Retinal pigment epithelial cell (primary cell): ENCODE results near the gene SLC35F3.
A peak's percentile ranks its signal among the peaks of the same experiment; 100 is the strongest.
"Not testable (repeated sequence)": the region's sequence is repeated elsewhere in the genome, so short reads cannot be mapped to it uniquely, and the experiment has no call there.

Experiments
- DNase-seq: peaks from one replicate; pipeline ENCODE4 v3.0.0-alpha.2; 2010; ENCODE audit warnings: low read depth
- H3K4me3 ChIP-seq: 2 replicates; pipeline ENCODE4 v1.5.1; 2011; ENCODE audit warnings: mild to moderate bottlenecking, low read length, control low read depth, moderate library complexity
- TF ChIP-seq, protein P1 (sequence below): conservative IDR thresholded peaks from 2 replicates; pipeline ENCODE4 v1.5.1; 2011; ENCODE audit warnings: low read depth, low read length, control low read depth, inconsistent platforms

Gene SLC35F3

DNA sequence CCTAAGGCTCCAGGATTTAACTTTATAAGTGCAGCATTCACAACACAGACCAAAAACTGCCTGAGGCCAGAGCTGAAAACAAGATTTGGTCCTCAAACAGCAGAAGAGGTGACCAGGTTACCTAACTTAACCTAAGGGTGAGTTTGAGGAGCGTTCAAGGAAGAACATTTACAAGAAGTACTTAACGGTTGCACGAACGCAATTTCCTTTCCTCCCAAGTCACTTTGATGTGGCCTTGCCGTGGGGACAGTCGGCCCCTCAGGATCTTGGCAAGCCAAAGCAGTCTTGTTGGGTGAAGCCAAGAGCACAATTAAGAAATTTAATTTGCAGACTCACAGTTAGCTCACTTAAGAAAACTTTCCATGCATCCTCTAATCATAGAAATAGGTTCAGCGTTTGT, 266.1 kb downstream of the SLC35F3 start:
- TF ChIP-seq, protein P1, sequence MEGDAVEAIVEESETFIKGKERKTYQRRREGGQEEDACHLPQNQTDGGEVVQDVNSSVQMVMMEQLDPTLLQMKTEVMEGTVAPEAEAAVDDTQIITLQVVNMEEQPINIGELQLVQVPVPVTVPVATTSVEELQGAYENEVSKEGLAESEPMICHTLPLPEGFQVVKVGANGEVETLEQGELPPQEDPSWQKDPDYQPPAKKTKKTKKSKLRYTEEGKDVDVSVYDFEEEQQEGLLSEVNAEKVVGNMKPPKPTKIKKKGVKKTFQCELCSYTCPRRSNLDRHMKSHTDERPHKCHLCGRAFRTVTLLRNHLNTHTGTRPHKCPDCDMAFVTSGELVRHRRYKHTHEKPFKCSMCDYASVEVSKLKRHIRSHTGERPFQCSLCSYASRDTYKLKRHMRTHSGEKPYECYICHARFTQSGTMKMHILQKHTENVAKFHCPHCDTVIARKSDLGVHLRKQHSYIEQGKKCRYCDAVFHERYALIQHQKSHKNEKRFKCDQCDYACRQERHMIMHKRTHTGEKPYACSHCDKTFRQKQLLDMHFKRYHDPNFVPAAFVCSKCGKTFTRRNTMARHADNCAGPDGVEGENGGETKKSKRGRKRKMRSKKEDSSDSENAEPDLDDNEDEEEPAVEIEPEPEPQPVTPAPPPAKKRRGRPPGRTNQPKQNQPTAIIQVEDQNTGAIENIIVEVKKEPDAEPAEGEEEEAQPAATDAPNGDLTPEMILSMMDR = no peak
- DNase-seq = no peak
- H3K4me3 ChIP-seq = no peak overlapping the region

DNA sequence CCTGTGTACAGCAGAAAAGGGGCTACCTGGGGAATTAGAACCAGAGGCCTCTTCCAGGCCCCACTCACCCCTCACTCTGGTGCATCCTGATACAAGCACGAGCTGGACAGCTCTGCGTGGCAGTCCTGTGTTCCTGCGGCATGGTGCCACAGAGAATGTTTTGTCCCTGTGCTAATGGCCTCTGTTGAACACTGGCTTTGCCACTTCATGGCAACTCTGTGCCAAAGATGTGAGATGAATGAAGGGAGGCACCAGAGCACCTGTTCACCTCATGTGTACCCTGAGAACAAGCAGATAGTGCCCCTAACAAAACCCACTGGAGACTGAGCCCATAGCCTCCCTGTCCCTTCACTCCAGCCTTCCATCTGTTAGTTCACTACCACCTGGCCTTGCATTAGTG, 269.5 kb downstream of the SLC35F3 start:
- H3K4me3 ChIP-seq = no peak overlapping the region
- no peak for DNase-seq
- TF ChIP-seq, protein P1 = no peak

DNA sequence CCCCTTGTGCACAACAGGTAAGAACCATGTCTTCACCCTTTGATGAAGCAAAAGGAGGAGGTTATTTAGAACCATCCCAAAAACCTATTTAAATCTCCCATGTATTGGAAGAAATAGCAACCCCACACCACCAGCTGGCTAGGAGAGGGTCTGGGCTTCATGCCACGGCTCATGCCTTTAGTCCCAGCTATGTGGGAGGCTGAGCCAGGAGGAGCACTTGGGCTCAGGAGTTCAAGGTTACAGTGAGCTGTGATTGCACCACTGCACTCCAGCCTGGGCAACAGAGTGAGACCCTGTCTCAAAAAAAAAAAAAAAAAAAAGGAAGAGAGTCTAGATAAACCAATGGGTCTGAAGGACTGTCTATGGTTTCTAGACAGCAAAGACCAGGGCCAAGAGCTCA, 270.9 kb downstream of the SLC35F3 start:
- no peak for DNase-seq
- TF ChIP-seq, protein P1 = no peak
- no peak overlapping the region for H3K4me3 ChIP-seq

DNA sequence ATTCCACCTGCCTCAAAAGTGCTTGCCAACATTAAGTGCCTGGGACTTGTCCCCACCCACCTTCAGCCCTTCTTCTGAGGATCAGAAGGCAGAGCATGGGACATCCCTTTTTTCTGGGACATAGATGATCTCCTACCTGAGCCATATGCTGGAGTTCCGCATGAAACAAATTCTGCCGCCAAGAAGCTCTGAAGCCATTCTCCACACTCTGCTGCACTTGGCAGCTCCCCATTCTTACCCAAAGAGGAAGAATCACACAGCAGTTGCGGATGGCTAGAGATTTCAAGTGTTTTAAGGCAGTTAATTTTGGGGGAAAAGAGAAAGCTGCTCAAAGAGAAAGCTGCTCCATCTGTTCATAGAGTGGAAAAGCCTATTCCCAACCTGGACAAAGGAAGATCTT, 271.5 kb downstream of the SLC35F3 start:
- TF ChIP-seq, protein P1 = no peak
- DNase-seq = no peak
- H3K4me3 ChIP-seq = no peak overlapping the region

DNA sequence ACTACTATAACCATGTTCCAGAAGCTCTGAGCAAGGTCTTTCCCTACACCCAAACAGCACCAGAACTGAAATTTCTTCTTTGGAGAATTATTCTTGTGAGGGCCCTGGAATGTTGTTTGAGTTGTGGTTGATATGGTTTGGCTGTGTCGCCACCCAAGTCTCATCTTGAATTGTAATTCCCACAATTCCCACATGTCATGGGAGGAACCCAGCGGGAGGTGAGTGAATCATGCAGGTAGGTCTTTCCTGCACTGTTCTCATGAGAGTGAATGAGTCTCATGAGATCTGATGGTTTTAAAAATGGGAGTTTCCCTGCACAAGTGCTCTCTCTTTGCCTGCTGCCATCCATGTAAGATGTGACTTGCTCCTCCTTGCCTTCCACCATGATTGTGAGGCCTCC, 272.4 kb downstream of the SLC35F3 start:
- not testable (repeated sequence) for H3K4me3 ChIP-seq, DNase-seq

DNA sequence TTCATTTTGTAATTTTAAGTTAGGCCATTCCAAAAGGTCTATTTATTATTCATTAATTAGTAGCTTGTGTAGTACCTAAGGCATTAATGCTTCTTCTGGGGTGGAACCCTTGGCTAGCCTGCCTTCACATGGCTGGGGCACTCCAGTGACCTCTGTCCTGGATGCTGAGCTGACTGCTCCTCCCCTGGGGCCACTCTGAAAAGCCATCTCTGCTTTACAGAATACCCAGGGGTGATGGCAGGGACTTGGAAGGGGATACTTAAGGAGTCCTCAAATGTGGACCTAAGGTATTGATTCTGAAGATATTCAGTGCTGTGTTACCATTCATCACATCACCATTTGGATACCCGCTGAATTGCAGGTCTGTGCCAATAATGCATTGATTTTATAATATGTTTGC, 281.0 kb downstream of the SLC35F3 start:
- no peak for DNase-seq
- no peak overlapping the region for H3K4me3 ChIP-seq
- TF ChIP-seq, protein P1 = no peak

DNA sequence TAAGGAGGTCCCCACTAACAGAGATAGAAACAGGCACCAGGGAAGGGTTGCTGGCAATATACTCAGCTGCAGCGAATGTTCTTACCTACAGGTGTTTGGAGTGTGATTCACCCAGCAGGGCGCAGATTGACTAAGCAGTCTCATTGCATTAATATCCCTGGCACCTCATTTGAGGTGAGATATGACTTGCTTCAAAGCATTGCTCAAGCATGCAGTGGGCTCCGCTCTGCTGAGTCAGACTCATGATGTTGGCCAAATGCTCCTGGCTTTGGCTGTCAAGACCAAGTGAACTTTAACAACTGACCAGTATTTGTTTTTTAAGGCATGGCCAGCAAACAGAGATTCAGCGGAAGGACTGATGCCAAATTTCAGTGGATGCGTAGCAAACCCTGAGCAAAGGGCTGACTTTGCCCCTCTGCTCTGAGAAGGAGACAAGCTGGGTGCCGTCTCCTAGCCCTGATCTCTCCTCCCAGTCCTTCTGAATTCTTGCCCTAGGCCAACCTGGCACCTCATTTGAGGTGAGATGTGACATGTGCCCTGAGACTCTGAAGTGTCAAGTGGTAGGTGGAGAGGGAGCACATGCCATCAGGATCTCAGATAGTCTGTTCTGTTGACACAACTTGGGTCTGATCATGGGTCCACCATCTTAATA, 281.7 kb downstream of the SLC35F3 start:
- TF ChIP-seq, protein P1 = no peak
- peak; percentile 34 for DNase-seq
- H3K4me3 ChIP-seq = no peak overlapping the region

DNA sequence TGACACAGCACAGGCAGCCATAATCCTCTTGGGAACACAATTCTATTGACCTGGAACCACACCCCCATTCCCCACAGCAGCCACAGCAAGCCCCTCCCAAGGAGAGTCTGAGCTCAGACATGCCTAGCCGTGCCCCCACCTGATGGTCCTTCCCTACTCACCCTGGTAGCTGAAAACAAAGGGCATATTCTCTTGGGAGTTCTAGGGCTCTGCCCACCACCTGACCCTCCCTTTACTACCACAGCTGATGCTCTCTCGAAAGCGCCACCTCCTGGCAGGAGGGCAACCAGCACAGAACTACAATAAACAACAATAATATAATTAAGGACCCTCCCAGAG, 283.9 kb downstream of the SLC35F3 start:
- TF ChIP-seq, protein P1 = peak; percentile 62
- DNase-seq = peak; percentile 39

More for the DNA sequence above, 283.9 kb downstream of the SLC35F3 start:
- H3K4me3 ChIP-seq = no peak overlapping the region
